BE2C (cell line): Measurements from ENCODE around the gene FARP1.

ENCODE experiments used
- DNase-seq: peaks from one replicate; pipeline ENCODE4 v3.0.0-alpha.2; 2020
- H3K27me3 ChIP-seq: fragments of 250-450 bp; sonication (Bioruptor Pico); 2 replicates; pipeline ENCODE4 v1.5.1; 2020; ENCODE audit warnings: mild to moderate bottlenecking
- H3K36me3 ChIP-seq: fragments of 250-450 bp; sonication (Bioruptor Pico); 2 replicates; pipeline ENCODE4 v1.5.1; 2020; ENCODE audit warnings: mild to moderate bottlenecking
- H3K4me1 ChIP-seq: fragments of 250-450 bp; sonication (Bioruptor Pico); 2 replicates; pipeline ENCODE4 v1.5.1; 2020
- H3K4me3 ChIP-seq: 2 replicates; pipeline ENCODE4 v1.5.1; 2011; ENCODE audit warnings: low read depth, low read length
- H3K9me3 ChIP-seq: fragments of 250-450 bp; sonication (Bioruptor Pico); 2 replicates; pipeline ENCODE4 v1.5.1; 2020
- TF ChIP-seq, protein P1 (sequence below): IDR thresholded peaks from 2 replicates; pipeline ENCODE4 v1.5.1; 2012; ENCODE audit warnings: mild to moderate bottlenecking, low read depth, low read length

FARP1 gene

DNA sequence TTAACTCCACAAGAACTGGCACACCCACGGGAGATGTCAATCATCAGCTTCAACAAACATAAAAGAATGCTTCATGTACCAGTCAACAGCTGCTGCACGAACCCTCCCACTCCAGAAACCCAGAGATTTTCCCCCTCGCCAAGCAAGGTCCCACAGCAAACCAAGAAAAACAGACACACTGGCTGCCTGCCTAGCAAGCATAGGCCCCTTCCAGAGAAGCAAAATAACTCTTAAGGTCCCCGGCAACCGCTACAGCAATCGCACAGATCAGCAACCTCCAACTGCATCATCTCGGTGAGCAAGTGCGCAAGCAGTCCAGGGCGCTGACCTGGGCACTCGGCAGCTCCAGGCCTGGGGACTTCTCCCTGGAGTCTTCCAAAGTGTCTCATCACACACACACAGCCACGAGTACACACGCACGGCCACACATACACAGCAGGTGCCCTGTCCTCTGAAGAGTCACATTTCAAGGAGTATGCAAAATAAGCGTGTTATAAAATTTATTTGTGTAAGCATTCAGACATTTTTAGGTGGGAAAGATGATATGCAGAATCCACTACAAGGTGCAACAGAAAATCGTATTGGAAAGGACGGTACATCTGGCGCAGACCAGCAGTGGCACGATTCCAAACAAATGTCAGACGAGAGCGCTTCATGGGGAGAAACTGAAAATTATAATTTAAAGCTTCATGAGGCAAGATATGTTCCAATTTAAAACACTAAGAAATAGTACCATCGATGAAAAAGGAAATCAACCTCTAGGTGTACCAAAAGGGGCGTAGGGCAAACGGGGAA lies 309.0 kb downstream of the FARP1 start:
- Histone ChIP-seq H3K4me3 (no peak overlapping the region), H3K9me3 (no peaks in the 10 kb centered on the region), H3K36me3 (peaks cover 50% of the 10 kb centered on the region), H3K27me3 (no peaks in the 10 kb centered on the region), H3K4me1 (peaks cover 6% of the 10 kb centered on the region)
- DNase-seq: no peak
- TF ChIP-seq, protein P1, sequence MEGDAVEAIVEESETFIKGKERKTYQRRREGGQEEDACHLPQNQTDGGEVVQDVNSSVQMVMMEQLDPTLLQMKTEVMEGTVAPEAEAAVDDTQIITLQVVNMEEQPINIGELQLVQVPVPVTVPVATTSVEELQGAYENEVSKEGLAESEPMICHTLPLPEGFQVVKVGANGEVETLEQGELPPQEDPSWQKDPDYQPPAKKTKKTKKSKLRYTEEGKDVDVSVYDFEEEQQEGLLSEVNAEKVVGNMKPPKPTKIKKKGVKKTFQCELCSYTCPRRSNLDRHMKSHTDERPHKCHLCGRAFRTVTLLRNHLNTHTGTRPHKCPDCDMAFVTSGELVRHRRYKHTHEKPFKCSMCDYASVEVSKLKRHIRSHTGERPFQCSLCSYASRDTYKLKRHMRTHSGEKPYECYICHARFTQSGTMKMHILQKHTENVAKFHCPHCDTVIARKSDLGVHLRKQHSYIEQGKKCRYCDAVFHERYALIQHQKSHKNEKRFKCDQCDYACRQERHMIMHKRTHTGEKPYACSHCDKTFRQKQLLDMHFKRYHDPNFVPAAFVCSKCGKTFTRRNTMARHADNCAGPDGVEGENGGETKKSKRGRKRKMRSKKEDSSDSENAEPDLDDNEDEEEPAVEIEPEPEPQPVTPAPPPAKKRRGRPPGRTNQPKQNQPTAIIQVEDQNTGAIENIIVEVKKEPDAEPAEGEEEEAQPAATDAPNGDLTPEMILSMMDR: no peak

DNA sequence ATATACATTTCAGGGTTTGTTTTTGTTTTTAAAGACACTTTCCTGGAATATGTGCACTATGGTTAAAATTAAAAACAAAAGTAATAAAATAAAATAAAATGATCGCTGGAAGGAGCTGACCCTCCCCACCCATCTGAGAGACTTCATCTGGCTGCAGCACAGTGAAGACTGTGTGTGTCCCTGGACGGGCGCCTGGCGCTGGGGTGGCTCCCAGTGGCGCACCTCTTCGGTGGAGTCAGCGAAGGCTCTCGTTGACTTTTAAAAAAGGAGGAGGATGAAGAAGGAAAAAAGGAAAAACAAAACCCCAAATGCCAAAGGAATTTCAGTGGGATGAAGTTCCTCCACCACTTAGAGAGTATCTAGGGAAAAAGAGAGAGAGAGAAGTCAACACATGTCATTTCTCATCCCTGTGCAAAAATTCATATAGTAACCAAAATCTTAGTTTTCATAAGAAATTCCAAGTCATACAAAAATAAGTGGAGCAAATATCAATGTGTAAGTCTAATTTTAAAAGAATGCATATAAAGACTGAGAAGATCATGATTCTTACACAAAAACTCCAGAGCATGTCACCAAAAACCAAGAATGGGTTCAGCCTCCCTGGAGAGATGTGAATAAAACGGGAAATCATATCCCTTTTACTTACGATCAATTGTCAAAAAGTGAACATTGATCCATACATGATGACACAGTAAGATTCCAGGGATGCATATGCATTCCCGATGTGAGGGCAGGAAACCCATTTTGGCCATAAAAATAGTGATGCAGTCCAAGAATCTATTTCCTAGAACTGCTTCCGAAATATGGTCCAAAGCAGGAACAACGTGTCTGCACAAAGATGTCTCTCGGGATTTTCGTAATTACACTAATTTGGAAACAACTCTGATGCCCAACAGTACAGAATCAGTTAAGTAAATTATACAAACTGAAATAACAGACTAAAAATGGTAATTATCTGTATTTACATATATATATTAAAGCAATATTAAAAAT lies 310.3 kb downstream of the FARP1 start:
- Histone ChIP-seq H3K9me3 (no peaks in the 10 kb centered on the region), H3K4me1 (peaks cover 6% of the 10 kb centered on the region), H3K36me3 (peaks cover 52% of the 10 kb centered on the region), H3K4me3 (no peak overlapping the region), H3K27me3 (no peaks in the 10 kb centered on the region)
- TF ChIP-seq, protein P1: no peak
- no peak for DNase-seq

DNA sequence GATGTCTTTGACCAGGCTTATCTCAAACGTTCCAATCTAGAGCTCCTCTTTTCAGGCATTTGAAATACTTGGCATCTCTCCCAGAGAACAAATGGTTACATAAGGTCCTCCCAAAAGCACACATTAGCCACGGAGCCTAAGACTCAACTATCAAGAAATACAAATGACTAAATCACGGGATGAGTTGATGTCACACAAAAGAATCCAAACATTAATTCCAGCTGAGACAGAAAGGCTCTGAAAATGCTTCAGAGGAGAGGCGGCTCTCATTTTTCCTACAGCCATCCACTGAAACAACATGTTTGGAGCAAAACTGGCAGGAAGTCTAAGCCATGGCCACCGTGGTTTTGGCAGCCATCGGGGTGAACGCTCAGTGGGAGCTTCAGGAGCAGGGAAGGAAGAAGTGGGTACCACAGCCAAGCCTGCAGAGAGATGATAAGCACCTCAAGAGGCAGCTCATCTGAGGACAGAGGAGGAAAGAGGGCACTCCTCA lies 311.5 kb downstream of the FARP1 start:
- TF ChIP-seq, protein P1: no peak
- H3K4me1 ChIP-seq: peaks cover 6% of the 10 kb centered on the region
- no peak overlapping the region for H3K4me3 ChIP-seq
- peaks cover 52% of the 10 kb centered on the region for H3K36me3 ChIP-seq
- DNase-seq: no peak
- H3K9me3 ChIP-seq: no peaks in the 10 kb centered on the region
- no peaks in the 10 kb centered on the region for H3K27me3 ChIP-seq

DNA sequence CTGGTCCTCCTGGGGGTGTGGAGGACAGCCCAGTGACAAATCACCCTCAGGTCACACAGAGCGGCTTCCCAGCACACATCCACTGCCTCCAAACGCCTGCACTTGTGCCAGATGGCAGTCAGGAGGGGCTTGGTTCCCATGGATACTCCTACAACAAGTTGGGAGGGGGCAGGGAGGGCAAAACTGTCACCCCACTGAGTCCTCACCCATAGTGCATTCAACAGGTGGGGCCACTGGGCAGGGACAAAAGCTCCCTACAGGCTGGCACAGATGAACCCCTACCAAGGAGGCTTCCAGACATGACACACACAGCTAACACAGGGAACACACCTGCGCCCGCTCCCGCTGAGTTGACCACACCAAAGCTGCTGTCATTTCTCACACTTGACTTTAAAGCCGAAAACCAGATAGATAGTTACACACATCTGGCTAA lies 313.5 kb downstream of the FARP1 start:
- H3K4me1 ChIP-seq: peaks cover 6% of the 10 kb centered on the region
- DNase-seq: no peak
- H3K9me3 ChIP-seq: no peaks in the 10 kb centered on the region
- no peaks in the 10 kb centered on the region for H3K27me3 ChIP-seq
- TF ChIP-seq, protein P1: no peak
- no peak overlapping the region for H3K4me3 ChIP-seq
- H3K36me3 ChIP-seq: peaks cover 62% of the 10 kb centered on the region

DNA sequence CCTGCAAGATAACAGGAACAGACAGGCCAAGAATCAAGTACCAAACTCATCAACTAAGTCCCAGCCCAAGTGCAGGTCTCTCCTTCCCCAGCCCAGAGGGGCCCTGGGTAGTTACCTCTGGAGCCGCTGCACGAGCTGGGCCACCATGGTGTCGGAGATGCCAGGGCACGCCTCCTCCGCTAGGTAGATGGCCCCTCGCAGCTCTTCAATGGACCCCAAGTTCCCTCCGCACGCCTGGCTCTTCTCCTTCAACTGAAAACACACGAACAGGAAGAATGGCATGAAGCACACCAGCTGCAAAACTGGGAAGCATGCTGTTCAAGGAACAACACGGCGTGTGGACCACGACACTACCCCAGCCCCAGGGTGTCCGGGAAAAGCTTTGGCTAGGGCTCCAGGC lies 314.2 kb downstream of the FARP1 start:
- Histone ChIP-seq H3K4me1 (peaks cover 6% of the 10 kb centered on the region), H3K9me3 (no peaks in the 10 kb centered on the region), H3K27me3 (no peaks in the 10 kb centered on the region), H3K4me3 (no peak overlapping the region), H3K36me3 (peaks cover 64% of the 10 kb centered on the region)
- DNase-seq: no peak
- TF ChIP-seq, protein P1: no peak
